ENCODE measurements around the gene ZBTB20.
A peak's percentile ranks its signal among the peaks of the same experiment; 100 is the strongest.

The ZBTB20 gene

GRCh38 chr3:114562557-114562956, 584.5 kb downstream of the ZBTB20 start:
- DNase-seq: no peak

- DNase-seq: no peak
Measured at GRCh38 chr3:114558271-114558670, 588.8 kb downstream of the ZBTB20 start.

GRCh38 chr3:114557791-114558190, 589.3 kb downstream of the ZBTB20 start:
- no peak for DNase-seq

GRCh38 chr3:114556657-114557213, 590.4 kb downstream of the ZBTB20 start:
- no peak for DNase-seq

DNA sequence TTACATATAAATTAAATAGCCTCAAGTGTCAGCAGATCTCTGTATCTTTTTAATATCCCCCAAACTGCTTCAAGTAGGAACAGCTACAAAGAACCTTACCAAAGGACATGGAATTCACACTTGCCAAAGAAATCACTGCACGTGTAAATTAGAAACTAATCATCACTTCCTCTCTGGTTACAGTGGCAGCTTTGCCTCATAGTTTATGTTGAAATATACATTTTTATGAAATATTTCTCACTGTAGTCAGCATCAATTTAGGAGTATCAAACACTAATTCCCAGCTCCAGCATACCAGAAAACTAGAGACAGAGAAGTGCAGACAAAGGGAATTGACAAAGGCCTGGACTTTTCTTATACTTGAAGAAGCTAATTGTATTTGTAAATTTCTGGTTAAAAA, 592.4 kb downstream of the ZBTB20 start:
- no peak for DNase-seq

GRCh38 chr3:114553949-114554593, 593.0 kb downstream of the ZBTB20 start:
- DNase-seq: no peak

DNA sequence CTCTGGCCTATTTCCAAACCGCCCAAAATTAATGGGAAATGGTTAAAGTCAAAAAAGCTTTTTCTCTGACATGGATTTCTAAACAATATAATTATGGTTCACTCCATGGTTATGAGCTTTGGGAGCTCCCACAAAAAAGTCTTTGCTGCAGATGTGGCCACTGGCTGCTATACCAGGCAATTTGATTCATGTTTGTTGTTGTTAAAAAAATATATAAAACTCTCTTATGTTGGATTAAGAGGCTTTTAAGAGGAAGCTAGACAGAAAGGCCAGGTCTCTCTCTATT, 594.6 kb downstream of the ZBTB20 start:
- DNase-seq: no peak

DNA sequence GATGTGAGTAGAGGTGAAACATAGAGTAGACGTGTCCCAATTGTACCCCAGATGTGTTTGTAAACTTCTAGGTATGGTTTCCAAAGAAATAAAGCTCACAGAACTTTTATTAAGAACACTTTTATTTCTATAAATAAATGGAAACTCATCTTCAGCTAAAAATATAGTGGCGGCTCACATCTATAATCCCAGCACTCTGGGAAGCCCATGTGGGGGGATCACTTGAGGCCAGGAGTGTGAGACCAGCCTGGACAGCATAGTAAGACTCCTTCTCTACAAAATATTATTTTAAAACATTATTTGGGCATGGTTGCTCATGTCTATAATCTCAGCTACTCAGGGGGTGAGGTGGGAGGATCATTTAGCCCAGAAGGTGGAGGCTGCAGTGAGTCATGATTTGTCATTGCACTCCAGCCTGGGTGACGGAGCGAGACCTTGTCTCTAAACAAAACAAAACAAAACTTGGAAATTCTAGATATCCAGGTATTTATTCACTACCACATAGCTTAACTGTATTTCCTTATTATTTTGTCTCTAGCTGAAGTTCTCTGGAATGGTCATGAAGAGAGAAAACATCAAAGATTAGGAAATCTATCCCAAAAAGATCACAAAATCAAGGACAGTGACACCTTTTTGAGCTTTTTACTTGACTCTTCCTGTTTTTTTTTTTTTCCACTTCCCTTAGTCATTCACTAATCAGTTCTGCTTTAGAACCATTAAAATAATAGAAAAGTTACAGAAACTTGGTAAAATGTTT, 595.1 kb downstream of the ZBTB20 start:
- no peak for DNase-seq

DNA sequence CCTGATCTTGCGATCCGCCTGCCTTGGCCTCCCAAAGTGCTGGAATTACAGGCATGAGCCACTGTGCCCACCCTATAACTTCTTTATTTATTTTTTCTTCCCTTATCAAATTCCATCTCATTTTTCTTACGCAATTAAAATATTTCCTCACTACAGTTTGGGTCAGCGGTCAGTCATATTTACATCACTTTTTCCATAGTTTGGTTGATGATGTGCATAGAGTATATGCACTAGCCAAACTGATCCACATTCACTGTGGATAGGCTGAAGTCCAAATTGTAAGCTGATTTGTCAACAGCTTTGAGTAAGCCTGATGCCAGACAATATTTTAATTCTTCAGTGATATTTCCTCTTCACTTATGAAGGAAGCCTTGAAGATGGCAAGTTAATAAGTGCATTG, 596.9 kb downstream of the ZBTB20 start:
- DNase-seq: no peak

DNA sequence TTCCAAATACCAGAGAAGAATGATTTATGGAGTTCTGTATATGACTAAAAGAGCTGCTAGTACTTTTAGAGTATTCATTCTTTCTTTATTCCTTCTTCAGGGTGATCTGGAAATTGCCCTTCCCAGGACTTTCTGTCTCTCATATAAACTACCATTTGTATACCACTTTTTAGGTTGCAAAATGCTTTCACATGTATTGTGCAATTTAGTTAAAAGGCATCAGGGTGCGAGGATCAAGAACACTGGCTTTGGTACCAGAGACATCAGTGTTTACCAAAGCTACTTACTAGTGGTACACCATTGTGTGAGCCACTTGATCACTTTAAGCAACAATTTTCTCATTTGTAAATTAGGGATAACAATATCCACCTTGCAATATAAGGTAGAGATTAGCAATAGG, 601.9 kb downstream of the ZBTB20 start:
- no peak for DNase-seq

DNA sequence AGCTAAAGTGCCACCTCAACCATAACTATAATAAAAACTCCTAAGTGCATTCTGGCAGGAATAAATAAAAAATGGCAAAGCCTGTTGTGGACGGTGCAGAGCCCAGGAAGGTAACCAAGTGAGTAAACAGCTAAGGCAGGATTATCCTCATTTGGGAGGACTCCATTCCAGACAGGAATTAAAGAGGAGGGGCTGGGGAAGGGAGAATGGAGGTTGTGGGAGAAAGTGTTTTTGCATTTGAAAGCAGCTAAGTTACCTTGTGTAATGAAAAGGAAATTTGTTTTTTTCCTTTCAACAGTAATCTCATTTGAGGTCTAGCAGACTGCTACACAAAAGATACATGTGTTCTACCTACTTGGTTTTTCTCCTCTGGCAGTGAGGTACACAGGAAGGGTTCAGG, 604.7 kb downstream of the ZBTB20 start:
- DNase-seq: no peak

- DNase-seq: no peak
Measured at GRCh38 chr3:114539525-114539924, 607.6 kb downstream of the ZBTB20 start.

DNA sequence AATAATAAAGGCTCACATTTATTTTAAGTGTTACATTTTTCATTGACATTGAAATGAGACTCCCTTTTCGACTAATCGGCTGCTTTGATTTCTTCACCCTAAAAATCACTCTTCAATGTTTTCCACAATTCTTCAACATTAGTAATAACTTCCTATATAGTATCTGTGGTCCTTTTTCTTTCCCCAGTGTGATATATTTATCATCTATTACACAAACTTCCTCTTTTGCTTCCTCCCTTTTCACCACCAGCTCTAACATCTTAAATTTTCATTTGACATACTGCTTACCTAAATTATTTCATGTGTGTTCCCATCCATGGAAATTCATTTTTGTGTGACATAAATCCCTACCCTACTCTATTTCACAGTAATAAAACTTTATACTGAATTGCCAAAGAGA, 608.9 kb downstream of the ZBTB20 start:
- no peak for DNase-seq

DNA sequence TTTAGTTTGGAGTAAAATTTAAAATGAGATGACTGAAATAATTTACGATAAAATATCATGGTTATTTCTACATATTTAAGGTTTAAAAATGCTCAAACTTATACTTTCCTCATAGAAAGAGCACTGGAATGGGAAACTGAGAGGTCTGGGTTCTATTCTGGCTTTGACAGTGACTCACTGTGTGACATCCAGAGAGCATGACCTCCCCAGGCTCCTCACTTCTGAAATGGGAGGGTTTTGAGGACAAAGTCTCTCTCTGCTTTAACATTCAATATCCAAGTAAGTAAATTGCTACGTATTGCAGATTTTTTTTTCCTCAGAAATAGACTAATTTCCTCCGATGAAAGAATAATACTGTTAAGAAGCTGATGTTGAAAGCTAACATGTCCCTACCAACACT, 618.6 kb downstream of the ZBTB20 start:
- no peak for DNase-seq

DNA sequence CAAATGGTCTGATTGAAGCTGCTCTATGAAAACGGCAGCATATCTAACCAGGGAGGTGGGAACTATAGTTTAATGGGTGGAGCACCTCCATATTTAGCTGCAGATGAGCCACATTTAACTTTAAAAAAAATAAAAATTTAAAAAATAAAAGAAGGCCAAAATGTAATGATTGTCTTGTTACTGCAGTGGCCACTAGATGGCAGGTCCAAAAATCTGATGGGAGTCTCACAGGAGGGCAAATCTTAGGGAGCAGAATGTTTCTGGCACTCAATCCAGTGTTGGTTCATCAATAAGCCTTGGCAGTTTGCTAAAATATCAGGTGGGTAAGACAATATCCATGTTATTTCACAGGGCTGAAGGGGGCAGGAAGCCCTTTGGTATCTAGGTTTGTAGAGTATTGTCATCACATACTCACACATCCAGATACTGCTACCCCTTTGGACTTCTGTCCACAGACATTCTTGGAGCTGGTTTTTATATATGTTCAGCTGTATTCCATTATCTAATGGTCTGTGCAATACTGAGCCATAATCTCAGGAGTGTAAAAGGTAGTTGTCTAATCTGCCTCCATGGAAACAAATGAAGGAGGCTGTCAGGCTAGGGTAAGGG, 619.9 kb downstream of the ZBTB20 start:
- DNase-seq: no peak

GRCh38 chr3:114525278-114525677, 621.8 kb downstream of the ZBTB20 start:
- no peak for DNase-seq

- DNase-seq: peak; percentile 18
Measured at GRCh38 chr3:114519415-114519814, 627.7 kb downstream of the ZBTB20 start.

DNA sequence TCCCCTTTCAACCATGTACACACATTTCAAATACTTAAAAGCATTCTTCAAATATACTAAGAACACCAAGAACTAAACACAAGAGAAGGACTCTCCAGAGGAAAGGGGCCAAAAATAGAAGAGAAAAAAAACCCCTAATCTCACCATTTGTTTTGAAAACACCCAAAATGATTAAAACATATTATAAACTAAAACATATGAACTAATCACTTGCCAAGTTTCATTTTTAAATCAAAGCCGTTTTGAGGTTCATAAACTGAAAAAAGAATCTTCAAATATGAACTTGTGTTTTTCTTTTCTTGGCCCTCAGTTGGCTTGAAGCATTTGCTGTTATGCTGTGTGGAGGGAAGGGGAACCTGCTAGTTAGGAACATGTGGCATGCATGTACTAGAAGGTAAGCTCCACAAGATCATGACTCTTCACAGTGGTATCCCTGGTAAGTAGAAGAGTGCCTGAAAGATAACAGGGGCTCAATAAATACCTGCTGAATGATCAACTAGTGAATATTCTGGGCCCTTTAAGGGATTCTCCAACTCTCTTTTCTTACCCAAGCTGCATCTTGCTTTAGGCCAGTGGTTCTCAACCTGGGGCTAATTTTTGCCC, 628.8 kb downstream of the ZBTB20 start:
- no peak for DNase-seq

- DNase-seq: no peak
Measured at GRCh38 chr3:114510201-114510600, 636.9 kb downstream of the ZBTB20 start.

- DNase-seq: no peak
Measured at GRCh38 chr3:114509756-114510155, 637.3 kb downstream of the ZBTB20 start.

GRCh38 chr3:114508976-114509375, 638.1 kb downstream of the ZBTB20 start:
- no peak for DNase-seq

DNA sequence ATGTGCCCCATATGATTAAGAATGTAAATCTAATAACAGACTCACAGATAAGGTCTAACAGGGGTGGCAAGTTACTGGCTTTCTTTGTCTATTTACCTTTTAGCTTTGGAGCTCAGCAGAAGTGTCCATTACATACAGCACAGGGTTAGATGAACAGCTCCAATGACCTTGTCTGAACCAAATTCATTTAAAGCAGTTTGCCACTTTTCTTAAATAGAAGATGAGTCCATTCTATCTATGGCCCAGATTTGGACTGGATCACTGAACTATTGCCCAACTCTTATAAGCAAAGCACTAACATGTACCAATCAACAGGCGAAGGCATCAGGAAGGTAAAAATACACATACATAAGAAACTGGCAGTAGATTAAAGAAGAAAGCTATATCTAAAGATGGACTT, 638.9 kb downstream of the ZBTB20 start:
- DNase-seq: no peak

- no peak for DNase-seq
Measured at GRCh38 chr3:114506591-114507300, 640.3 kb downstream of the ZBTB20 start.

All from CD4-positive, alpha-beta T cell treated with Interleukin-15 for 1 hour (primary cell).